IMR-90 (cell line): ENCODE data around the gene KLF7.

Experiments used
- BHLHE40 ChIP-seq: fragments of 150-350 bp; IDR thresholded peaks from 2 replicates; pipeline ENCODE4 v1.6.1; 2016; ENCODE audit warnings: mild to moderate bottlenecking, low read depth, low read length
- CEBPB ChIP-seq: IDR thresholded peaks from 2 replicates; pipeline ENCODE4 v1.6.1; 2012; ENCODE audit warnings: low read depth, low read length, improper control_type of control experiment
- CTCF ChIP-seq: conservative IDR thresholded peaks from 2 replicates; pipeline ENCODE4 v1.5.1; 2012; ENCODE audit warnings: mild to moderate bottlenecking, low read depth, low read length, improper control_type of control experiment
- ELK1 ChIP-seq: fragments of 150-350 bp; IDR thresholded peaks from 2 replicates; pipeline ENCODE4 v1.6.1; 2016; ENCODE audit warnings: low read depth, mild to moderate bottlenecking, low read length, moderate library complexity, borderline replicate concordance
- FOS ChIP-seq: fragments of 150-350 bp; IDR thresholded peaks from 2 replicates; pipeline ENCODE4 v1.6.1; 2016; ENCODE audit warnings: low read depth, low read length
- MAFK ChIP-seq: IDR thresholded peaks from 2 replicates; pipeline ENCODE4 v1.6.1; 2012; ENCODE audit warnings: low read depth, low read length, improper control_type of control experiment
- MAZ ChIP-seq: IDR thresholded peaks from 2 replicates; pipeline ENCODE4 v1.6.1; 2012; ENCODE audit warnings: low read depth, mild to moderate bottlenecking, low read length, improper control_type of control experiment, moderate library complexity, borderline replicate concordance
- MXI1 ChIP-seq: IDR thresholded peaks from 2 replicates; pipeline ENCODE4 v1.6.1; 2012; ENCODE audit warnings: low read depth, mild to moderate bottlenecking, low read length, moderate library complexity, borderline replicate concordance
- POLR2A ChIP-seq: IDR thresholded peaks from 2 replicates; pipeline ENCODE4 v1.6.1; 2012; ENCODE audit warnings: mild to moderate bottlenecking, low read depth, low read length
- RAD21 ChIP-seq: IDR thresholded peaks from 2 replicates; pipeline ENCODE4 v1.6.1; 2012; ENCODE audit warnings: low read length, improper control_type of control experiment
- RCOR1 ChIP-seq: IDR thresholded peaks from 2 replicates; pipeline ENCODE4 v1.6.1; 2012; ENCODE audit warnings: mild to moderate bottlenecking, low read length, improper control_type of control experiment; ENCODE audit not compliant: insufficient replicate concordance
- RFX5 ChIP-seq: IDR thresholded peaks from 2 replicates; pipeline ENCODE4 v1.8.0; 2012; ENCODE audit warnings: low read depth, mild to moderate bottlenecking, low read length, moderate library complexity
- SMC3 ChIP-seq: fragments of 150-350 bp; IDR thresholded peaks from 2 replicates; pipeline ENCODE4 v1.6.1; 2016; ENCODE audit warnings: low read depth, mild to moderate bottlenecking, antibody characterized with exemption, low read length, moderate library complexity
- USF2 ChIP-seq: fragments of 150-350 bp; IDR thresholded peaks from 2 replicates; pipeline ENCODE4 v1.6.1; 2017; ENCODE audit warnings: mild to moderate bottlenecking, antibody characterized with exemption, low read length, low read depth

GRCh38 chr2:207157731-207158130 is 8.0 kb downstream of the KLF7 start:
- TF ChIP-seq CTCF (no peak), MXI1 (no peak), ELK1 (no peak), POLR2A (no peak), USF2 (no peak), RCOR1 (no peak), FOS (no peak), RFX5 (no peak), SMC3 (no peak), BHLHE40 (no peak), RAD21 (no peak), MAFK (no peak), MAZ (no peak), CEBPB (no peak)
